Mesothelial cell of epicardium (in vitro differentiated cells): ENCODE results near the gene MYO1D. TPM values are rescaled to one million over a fixed set of nuclear protein-coding genes. Genes with fewer than 3 reads are reported as not detected.

Source experiments
- DNase-seq, 2 experiments: peaks; one replicate each; pipeline ENCODE4 v3.0.0; 2021; ENCODE audit warnings: low spot score in 2 of 2; ENCODE audit not compliant: unreplicated experiment in 2 of 2
- H3K27ac Mint-ChIP-seq: 2 replicates; pipeline ENCODE4 v1.8.0; 2021; ENCODE audit warnings: mixed read lengths
- H3K27me3 Mint-ChIP-seq: 2 replicates; pipeline ENCODE4 v1.8.0; 2021; ENCODE audit warnings: low read depth, mixed read lengths
- H3K36me3 Mint-ChIP-seq: 2 replicates; pipeline ENCODE4 v1.8.0; 2021; ENCODE audit warnings: mixed read lengths
- H3K4me1 Mint-ChIP-seq: 2 replicates; pipeline ENCODE4 v1.8.0; 2021; ENCODE audit warnings: mixed read lengths
- H3K4me3 Mint-ChIP-seq: 2 replicates; pipeline ENCODE4 v1.8.0; 2021; ENCODE audit warnings: mild to moderate bottlenecking, moderate library complexity, mixed read lengths
- H3K9me3 Mint-ChIP-seq: 2 replicates; pipeline ENCODE4 v1.8.0; 2021; ENCODE audit warnings: mixed read lengths
- CTCF ChIP-seq: fragments of 200-600 bp; sonication (generic); IDR thresholded peaks from one replicate; pipeline ENCODE4 v1.5.0; 2021; ENCODE audit warnings: antibody characterized with exemption; ENCODE audit not compliant: unreplicated experiment
- total RNA-seq: library from RNA; stranded (reverse); gene quantifications from 3 replicates; pipeline ENCODE4 v1.2.1, GENCODE V29; 2021

Gene MYO1D
- total RNA-seq, 1 donor from 2014 or later, result 48.6 TPM

- Mint-ChIP-seq H3K4me3 (no peak overlapping the region), H3K36me3 (peaks cover 2% of the 10 kb centered on the region), H3K27ac (no peak overlapping the region), H3K9me3 (no peaks in the 10 kb centered on the region), H3K4me1 (peaks cover 34% of the 10 kb centered on the region), H3K27me3 (no peaks in the 10 kb centered on the region)
- DNase-seq, result no peak
- no peak for TF ChIP-seq CTCF
Measured at GRCh38 chr17:32523017-32523680, 353.8 kb downstream of the MYO1D start.

- DNase-seq, result no peak
- Mint-ChIP-seq H3K4me1 (peaks cover 37% of the 10 kb centered on the region), H3K36me3 (no peaks in the 10 kb centered on the region), H3K9me3 (no peaks in the 10 kb centered on the region), H3K27me3 (no peaks in the 10 kb centered on the region), H3K27ac (no peak overlapping the region), H3K4me3 (no peak overlapping the region)
- no peak for TF ChIP-seq CTCF
Measured at GRCh38 chr17:32520737-32521404, 356.1 kb downstream of the MYO1D start.

- Mint-ChIP-seq H3K9me3 (no peaks in the 10 kb centered on the region), H3K27ac (peak overlapping the region; percentile 50), H3K4me3 (peak overlapping the region; percentile 75), H3K4me1 (peaks cover 39% of the 10 kb centered on the region), H3K27me3 (no peaks in the 10 kb centered on the region), H3K36me3 (no peaks in the 10 kb centered on the region)
- no peak for TF ChIP-seq CTCF
- DNase-seq, result no peak
Measured at GRCh38 chr17:32520104-32520701, 356.7 kb downstream of the MYO1D start.

- H3K4me3 Mint-ChIP-seq, result peak overlapping the region; percentile 75
- peak; percentile 65 to 77 for DNase-seq
- H3K27ac Mint-ChIP-seq, result peak overlapping the region; percentile 62
- peaks cover 35% of the 10 kb centered on the region for H3K4me1 Mint-ChIP-seq
- no peaks in the 10 kb centered on the region for H3K9me3 Mint-ChIP-seq
- no peak for TF ChIP-seq CTCF
- H3K27me3 Mint-ChIP-seq, result no peaks in the 10 kb centered on the region
- H3K36me3 Mint-ChIP-seq, result no peaks in the 10 kb centered on the region
Measured at GRCh38 chr17:32519228-32520103, 357.5 kb downstream of the MYO1D start.

GRCh38 chr17:32518646-32519227 is 358.2 kb downstream of the MYO1D start:
- H3K9me3 Mint-ChIP-seq, result no peaks in the 10 kb centered on the region
- TF ChIP-seq CTCF, result no peak
- peak overlapping the region; percentile 9 for H3K27ac Mint-ChIP-seq
- H3K4me1 Mint-ChIP-seq, result peaks cover 35% of the 10 kb centered on the region
- no peaks in the 10 kb centered on the region for H3K27me3 Mint-ChIP-seq
- DNase-seq, result no peak
- H3K36me3 Mint-ChIP-seq, result no peaks in the 10 kb centered on the region
- peak overlapping the region; percentile 67 for H3K4me3 Mint-ChIP-seq
